Measurements from ENCODE around the gene ZNF264.
"Not testable (repeated sequence)": the region's sequence is repeated elsewhere in the genome, so short reads cannot be mapped to it uniquely, and the experiment has no call there.

ZNF264 gene

GRCh38 chr19:57167385-57167784 lies 23.9 kb upstream of the ZNF264 start, which contains the start of gene DUXA:
DUXA (minus strand) TSS chr19:57167485; CDS start chr19:57167443, 42 bp downstream.
- DNase-seq (ENCODE audit: low read depth), result no peak
- TF ChIP-seq POLR2A (IDR thresholded peaks at IDR 0.05; ENCODE audit: extremely low read depth, insufficient read length) (no peak), MYC (IDR thresholded peaks at IDR 0.05; ENCODE audit: low read depth, low read length) (no peak), CTCF (IDR thresholded peaks at IDR 0.05; ENCODE audit: low read depth, low read length) (no peak)
- H3K4me3 ChIP-seq (ENCODE audit: low read depth, low read length), result no peak within 1 kb of the TSS

- no peak overlapping the region for H3K4me3 ChIP-seq (ENCODE audit: low read depth, low read length)
- TF ChIP-seq MYC (IDR thresholded peaks at IDR 0.05; ENCODE audit: low read depth, low read length) (no peak), POLR2A (IDR thresholded peaks at IDR 0.05; ENCODE audit: extremely low read depth, insufficient read length) (no peak), MAX (IDR thresholded peaks at IDR 0.05; ENCODE audit: low read depth, low read length) (no peak), CTCF (IDR thresholded peaks at IDR 0.05; ENCODE audit: low read depth, low read length) (no peak)
- no peak for DNase-seq (ENCODE audit: low read depth)
Measured at GRCh38 chr19:57171551-57172081, 19.7 kb upstream of the ZNF264 start.

- no peak for TF ChIP-seq MYC (IDR thresholded peaks at IDR 0.05; ENCODE audit: low read depth, low read length)
- TF ChIP-seq MAX (IDR thresholded peaks at IDR 0.05; ENCODE audit: low read depth, low read length), result no peak
- no peak for TF ChIP-seq CTCF (IDR thresholded peaks at IDR 0.05; ENCODE audit: low read depth, low read length)
- no peak for TF ChIP-seq POLR2A (IDR thresholded peaks at IDR 0.05; ENCODE audit: extremely low read depth, insufficient read length)
- no peak overlapping the region for H3K4me3 ChIP-seq (ENCODE audit: low read depth, low read length)
- DNase-seq (ENCODE audit: low read depth), result no peak
Measured at GRCh38 chr19:57190301-57190700, 999 bp upstream of the ZNF264 start.

- H3K4me3 ChIP-seq (ENCODE audit: low read depth, low read length), result peak overlapping the region; percentile 78
- DNase-seq (ENCODE audit: low read depth), result no peak
- TF ChIP-seq MYC (IDR thresholded peaks at IDR 0.05; ENCODE audit: low read depth, low read length) (no peak), POLR2A (IDR thresholded peaks at IDR 0.05; ENCODE audit: extremely low read depth, insufficient read length) (no peak), MAX (IDR thresholded peaks at IDR 0.05; ENCODE audit: low read depth, low read length) (no peak), CTCF (IDR thresholded peaks at IDR 0.05; ENCODE audit: low read depth, low read length) (no peak)
Measured at GRCh38 chr19:57192077-57192420, 749 bp downstream of the ZNF264 start.

GRCh38 chr19:57192993-57193392 lies 1.7 kb downstream of the ZNF264 start:
- DNase-seq (ENCODE audit: low read depth), result no peak
- no peak overlapping the region for H3K4me3 ChIP-seq (ENCODE audit: low read depth, low read length)
- TF ChIP-seq CTCF (IDR thresholded peaks at IDR 0.05; ENCODE audit: low read depth, low read length), result no peak
- TF ChIP-seq MYC (IDR thresholded peaks at IDR 0.05; ENCODE audit: low read depth, low read length), result no peak
- TF ChIP-seq MAX (IDR thresholded peaks at IDR 0.05; ENCODE audit: low read depth, low read length), result no peak
- TF ChIP-seq POLR2A (IDR thresholded peaks at IDR 0.05; ENCODE audit: extremely low read depth, insufficient read length), result no peak

GRCh38 chr19:57197874-57198273 lies 6.6 kb downstream of the ZNF264 start:
- not testable (repeated sequence) for DNase-seq (ENCODE audit: low read depth); H3K4me3 ChIP-seq (ENCODE audit: low read depth, low read length)

All from NB4 (cell line).